ENCODE data around the gene CLN5.
"Not testable (repeated sequence)": the region's sequence is repeated elsewhere in the genome, so short reads cannot be mapped to it uniquely, and the experiment has no call there.

Gene CLN5

GRCh38 chr13:76950101-76950500 is 41.8 kb upstream of the CLN5 start:
- H3K27me3 ChIP-seq: peaks cover 0 to 2% of the 10 kb centered on the region in 2 donors
- H3K9me3 ChIP-seq: no peaks in the 10 kb centered on the region
- intact Hi-C loops (cut with DNase I; ENCODE audit: low total_unique reads): no loop called here
- TF ChIP-seq CTCF (IDR thresholded peaks at IDR 0.05): no peak
- no peak overlapping the region for H3K4me3 ChIP-seq
- no peaks in the 10 kb centered on the region for H3K4me1 ChIP-seq
- no peak for DNase-seq
- H3K36me3 ChIP-seq: no peaks in the 10 kb centered on the region
- H3K27ac ChIP-seq: no peak overlapping the region

GRCh38 chr13:76953968-76954367 is 37.9 kb upstream of the CLN5 start:
- no peak for DNase-seq
- Histone ChIP-seq H3K36me3 (no peaks in the 10 kb centered on the region), H3K4me1 (no peaks in the 10 kb centered on the region), H3K4me3 (no peak overlapping the region), H3K27me3 (peaks cover 0 to 2% of the 10 kb centered on the region in 2 donors), H3K9me3 (no peaks in the 10 kb centered on the region), H3K27ac (no peak overlapping the region)
- no peak for TF ChIP-seq CTCF (IDR thresholded peaks at IDR 0.05)
- intact Hi-C loops (cut with DNase I; ENCODE audit: low total_unique reads): no loop called here

- Histone ChIP-seq H3K4me1 (no peaks in the 10 kb centered on the region), H3K27ac (no peak overlapping the region), H3K36me3 (no peaks in the 10 kb centered on the region), H3K4me3 (no peak overlapping the region), H3K9me3 (peaks cover 0 to 4% (median 4%) of the 10 kb centered on the region in 3 donors), H3K27me3 (peaks cover 0 to 2% of the 10 kb centered on the region in 2 donors)
- no peak for TF ChIP-seq CTCF (IDR thresholded peaks at IDR 0.05)
- DNase-seq: no peak
- intact Hi-C loops (cut with DNase I; ENCODE audit: low total_unique reads): no loop called here
Measured at GRCh38 chr13:76954538-76954937, 37.3 kb upstream of the CLN5 start.

GRCh38 chr13:76955193-76955592 is 36.7 kb upstream of the CLN5 start:
- Histone ChIP-seq H3K9me3 (peaks cover 0 to 11% (median 8%) of the 10 kb centered on the region in 3 donors), H3K4me3 (no peak overlapping the region), H3K36me3 (no peaks in the 10 kb centered on the region), H3K27ac (no peak overlapping the region), H3K27me3 (peaks cover 0 to 2% of the 10 kb centered on the region in 2 donors), H3K4me1 (no peaks in the 10 kb centered on the region)
- no peak for DNase-seq
- no peak for TF ChIP-seq CTCF (IDR thresholded peaks at IDR 0.05)
- intact Hi-C loops (cut with DNase I; ENCODE audit: low total_unique reads): no loop called here

GRCh38 chr13:76955661-76956060 is 36.2 kb upstream of the CLN5 start:
- no peak overlapping the region for H3K4me3 ChIP-seq
- DNase-seq: no peak
- no peak overlapping the region for H3K27ac ChIP-seq
- H3K9me3 ChIP-seq: peaks cover 0 to 15% (median 13%) of the 10 kb centered on the region in 3 donors
- TF ChIP-seq CTCF (IDR thresholded peaks at IDR 0.05): no peak
- H3K36me3 ChIP-seq: no peaks in the 10 kb centered on the region
- intact Hi-C loops (cut with DNase I; ENCODE audit: low total_unique reads): no loop called here
- peaks cover 0 to 2% of the 10 kb centered on the region in 2 donors for H3K27me3 ChIP-seq
- no peaks in the 10 kb centered on the region for H3K4me1 ChIP-seq

- no peaks in the 10 kb centered on the region for H3K36me3 ChIP-seq
- H3K4me3 ChIP-seq: no peak overlapping the region
- H3K4me1 ChIP-seq: no peaks in the 10 kb centered on the region
- H3K27ac ChIP-seq: no peak overlapping the region
- no peaks in the 10 kb centered on the region for H3K27me3 ChIP-seq
- peaks cover 0 to 19% (median 13%) of the 10 kb centered on the region in 3 donors for H3K9me3 ChIP-seq
- intact Hi-C loops (cut with DNase I; ENCODE audit: low total_unique reads): no loop called here
- DNase-seq: no peak
- no peak for TF ChIP-seq CTCF (IDR thresholded peaks at IDR 0.05)
Measured at GRCh38 chr13:76958841-76959432, 32.9 kb upstream of the CLN5 start.

GRCh38 chr13:76959734-76960133 is 32.1 kb upstream of the CLN5 start:
- H3K27ac ChIP-seq; H3K27me3 ChIP-seq; DNase-seq; H3K4me3 ChIP-seq; intact Hi-C loops (cut with DNase I; ENCODE audit: low total_unique reads); H3K4me1 ChIP-seq; H3K36me3 ChIP-seq: not testable (repeated sequence)
- peaks cover 0 to 19% (median 13%) of the 10 kb centered on the region in 3 donors for H3K9me3 ChIP-seq
